Measurements from ENCODE around the gene EMC9.

DNA sequence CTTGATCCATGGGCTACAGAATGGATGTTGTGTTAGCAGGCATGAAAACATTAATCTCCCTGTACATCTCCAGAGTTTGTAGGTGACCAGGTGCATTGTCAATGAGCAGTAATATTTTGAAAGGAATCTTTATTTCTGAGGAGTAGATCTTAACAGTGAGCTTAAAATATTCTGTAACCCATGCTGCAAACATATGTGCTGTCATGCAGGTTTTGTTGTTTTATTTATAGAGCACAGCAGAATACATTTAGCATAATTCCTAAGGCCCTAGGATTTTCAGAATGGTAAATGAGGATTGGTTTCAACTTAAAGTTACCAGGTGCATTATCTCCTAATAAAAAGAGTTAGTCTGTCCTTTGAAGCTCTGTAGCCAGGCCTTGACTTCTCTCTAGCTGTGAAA, 14.5 kb downstream of the EMC9 start:
- TF ChIP-seq, protein P1, sequence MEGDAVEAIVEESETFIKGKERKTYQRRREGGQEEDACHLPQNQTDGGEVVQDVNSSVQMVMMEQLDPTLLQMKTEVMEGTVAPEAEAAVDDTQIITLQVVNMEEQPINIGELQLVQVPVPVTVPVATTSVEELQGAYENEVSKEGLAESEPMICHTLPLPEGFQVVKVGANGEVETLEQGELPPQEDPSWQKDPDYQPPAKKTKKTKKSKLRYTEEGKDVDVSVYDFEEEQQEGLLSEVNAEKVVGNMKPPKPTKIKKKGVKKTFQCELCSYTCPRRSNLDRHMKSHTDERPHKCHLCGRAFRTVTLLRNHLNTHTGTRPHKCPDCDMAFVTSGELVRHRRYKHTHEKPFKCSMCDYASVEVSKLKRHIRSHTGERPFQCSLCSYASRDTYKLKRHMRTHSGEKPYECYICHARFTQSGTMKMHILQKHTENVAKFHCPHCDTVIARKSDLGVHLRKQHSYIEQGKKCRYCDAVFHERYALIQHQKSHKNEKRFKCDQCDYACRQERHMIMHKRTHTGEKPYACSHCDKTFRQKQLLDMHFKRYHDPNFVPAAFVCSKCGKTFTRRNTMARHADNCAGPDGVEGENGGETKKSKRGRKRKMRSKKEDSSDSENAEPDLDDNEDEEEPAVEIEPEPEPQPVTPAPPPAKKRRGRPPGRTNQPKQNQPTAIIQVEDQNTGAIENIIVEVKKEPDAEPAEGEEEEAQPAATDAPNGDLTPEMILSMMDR (IDR thresholded peaks at IDR 0.05) = no peak
- TF ChIP-seq POLR2A (IDR thresholded peaks at IDR 0.05) = no peak

Measured in thyroid gland (tissue), 4 donors.